Ishikawa (cell line): ENCODE results near the gene RBM5.

Source experiments
- CEBPB ChIP-seq: IDR thresholded peaks from 2 replicates; pipeline ENCODE4 v1.6.1; 2012
- EGR1 ChIP-seq: IDR thresholded peaks from 2 replicates; pipeline ENCODE4 v1.6.1; 2012
- EP300 ChIP-seq: IDR thresholded peaks from 2 replicates; pipeline ENCODE4 v1.6.1; 2012; ENCODE audit warnings: borderline replicate concordance
- FOXM1 ChIP-seq: IDR thresholded peaks from 2 replicates; pipeline ENCODE4 v1.6.1; 2012; ENCODE audit warnings: low read depth, borderline replicate concordance
- NFIC ChIP-seq: IDR thresholded peaks from 2 replicates; pipeline ENCODE4 v1.6.1; 2012
- RAD21 ChIP-seq: IDR thresholded peaks from 2 replicates; pipeline ENCODE4 v1.6.1; 2012; ENCODE audit warnings: low read depth
- TAF1 ChIP-seq: IDR thresholded peaks from 2 replicates; pipeline ENCODE4 v1.6.1; 2012; ENCODE audit warnings: low read depth, mild to moderate bottlenecking
- TCF12 ChIP-seq: IDR thresholded peaks from 2 replicates; pipeline ENCODE4 v1.6.1; 2012; ENCODE audit warnings: low read depth
- TEAD4 ChIP-seq: IDR thresholded peaks from 2 replicates; pipeline ENCODE4 v1.6.1; 2012
- YY1 ChIP-seq: IDR thresholded peaks from 2 replicates; pipeline ENCODE4 v1.6.1; 2012; ENCODE audit warnings: low read depth
- ZBTB7A ChIP-seq: IDR thresholded peaks from 2 replicates; pipeline ENCODE4 v1.6.1; 2012; ENCODE audit warnings: low read depth
- TF ChIP-seq, protein P1 (sequence below): IDR thresholded peaks from 2 replicates; pipeline ENCODE4 v1.6.1; 2012; ENCODE audit warnings: low read depth, mild to moderate bottlenecking
- TF ChIP-seq, protein P2 (sequence below): IDR thresholded peaks from 2 replicates; pipeline ENCODE4 v1.6.1; 2012
- TF ChIP-seq, protein P3 (sequence below): IDR thresholded peaks from 2 replicates; pipeline ENCODE4 v1.6.1; 2012

DNA sequence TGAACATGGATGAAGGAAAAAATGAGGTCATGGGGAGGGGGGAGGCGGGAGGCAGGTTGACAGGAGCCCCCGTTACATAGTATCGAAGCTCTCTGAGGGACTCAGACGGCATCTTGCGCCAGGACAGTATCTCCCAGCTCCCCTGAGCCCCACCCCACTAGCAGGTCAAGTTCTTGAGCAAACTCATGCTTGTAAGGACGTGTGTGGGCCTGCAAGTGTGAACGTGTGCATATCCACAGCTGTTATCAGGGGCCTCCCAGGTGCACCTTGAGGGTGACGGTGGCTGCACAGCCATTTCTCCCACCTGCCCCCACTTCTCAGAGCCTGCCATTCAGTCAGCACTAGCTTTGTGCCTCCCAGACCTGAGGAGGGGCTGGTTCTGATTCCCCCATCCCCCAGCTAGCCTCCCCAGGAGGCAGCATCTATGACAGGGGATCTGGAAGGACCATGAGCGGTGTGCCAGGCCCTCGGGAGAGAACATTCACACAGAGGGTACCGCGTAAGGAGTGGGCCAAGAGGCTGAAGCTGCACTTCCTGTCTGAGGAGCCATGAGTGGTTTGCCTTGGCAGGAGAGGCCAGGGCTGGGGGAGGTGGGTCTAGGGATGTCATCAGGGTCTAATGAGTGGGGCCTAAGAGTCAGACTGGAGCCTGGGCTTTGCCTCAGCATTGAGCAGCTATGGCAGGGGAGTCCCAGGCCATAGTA lies 69.3 kb downstream of the RBM5 start:
- no peak for TF ChIP-seq CEBPB
- TF ChIP-seq, protein P1, sequence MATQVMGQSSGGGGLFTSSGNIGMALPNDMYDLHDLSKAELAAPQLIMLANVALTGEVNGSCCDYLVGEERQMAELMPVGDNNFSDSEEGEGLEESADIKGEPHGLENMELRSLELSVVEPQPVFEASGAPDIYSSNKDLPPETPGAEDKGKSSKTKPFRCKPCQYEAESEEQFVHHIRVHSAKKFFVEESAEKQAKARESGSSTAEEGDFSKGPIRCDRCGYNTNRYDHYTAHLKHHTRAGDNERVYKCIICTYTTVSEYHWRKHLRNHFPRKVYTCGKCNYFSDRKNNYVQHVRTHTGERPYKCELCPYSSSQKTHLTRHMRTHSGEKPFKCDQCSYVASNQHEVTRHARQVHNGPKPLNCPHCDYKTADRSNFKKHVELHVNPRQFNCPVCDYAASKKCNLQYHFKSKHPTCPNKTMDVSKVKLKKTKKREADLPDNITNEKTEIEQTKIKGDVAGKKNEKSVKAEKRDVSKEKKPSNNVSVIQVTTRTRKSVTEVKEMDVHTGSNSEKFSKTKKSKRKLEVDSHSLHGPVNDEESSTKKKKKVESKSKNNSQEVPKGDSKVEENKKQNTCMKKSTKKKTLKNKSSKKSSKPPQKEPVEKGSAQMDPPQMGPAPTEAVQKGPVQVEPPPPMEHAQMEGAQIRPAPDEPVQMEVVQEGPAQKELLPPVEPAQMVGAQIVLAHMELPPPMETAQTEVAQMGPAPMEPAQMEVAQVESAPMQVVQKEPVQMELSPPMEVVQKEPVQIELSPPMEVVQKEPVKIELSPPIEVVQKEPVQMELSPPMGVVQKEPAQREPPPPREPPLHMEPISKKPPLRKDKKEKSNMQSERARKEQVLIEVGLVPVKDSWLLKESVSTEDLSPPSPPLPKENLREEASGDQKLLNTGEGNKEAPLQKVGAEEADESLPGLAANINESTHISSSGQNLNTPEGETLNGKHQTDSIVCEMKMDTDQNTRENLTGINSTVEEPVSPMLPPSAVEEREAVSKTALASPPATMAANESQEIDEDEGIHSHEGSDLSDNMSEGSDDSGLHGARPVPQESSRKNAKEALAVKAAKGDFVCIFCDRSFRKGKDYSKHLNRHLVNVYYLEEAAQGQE = no peak
- TF ChIP-seq TAF1 = no peak
- no peak for TF ChIP-seq FOXM1
- TF ChIP-seq, protein P2, sequence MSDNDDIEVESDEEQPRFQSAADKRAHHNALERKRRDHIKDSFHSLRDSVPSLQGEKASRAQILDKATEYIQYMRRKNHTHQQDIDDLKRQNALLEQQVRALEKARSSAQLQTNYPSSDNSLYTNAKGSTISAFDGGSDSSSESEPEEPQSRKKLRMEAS = no peak
- no peak for TF ChIP-seq EP300
- TF ChIP-seq, protein P3, sequence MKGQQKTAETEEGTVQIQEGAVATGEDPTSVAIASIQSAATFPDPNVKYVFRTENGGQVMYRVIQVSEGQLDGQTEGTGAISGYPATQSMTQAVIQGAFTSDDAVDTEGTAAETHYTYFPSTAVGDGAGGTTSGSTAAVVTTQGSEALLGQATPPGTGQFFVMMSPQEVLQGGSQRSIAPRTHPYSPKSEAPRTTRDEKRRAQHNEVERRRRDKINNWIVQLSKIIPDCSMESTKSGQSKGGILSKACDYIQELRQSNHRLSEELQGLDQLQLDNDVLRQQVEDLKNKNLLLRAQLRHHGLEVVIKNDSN = no peak
- TF ChIP-seq YY1 = no peak
- TF ChIP-seq RAD21 = no peak
- TF ChIP-seq NFIC = no peak
- TF ChIP-seq EGR1 = no peak
- no peak for TF ChIP-seq TEAD4
- no peak; the same call in 1 of the 2 replicates for TF ChIP-seq ZBTB7A
- TF ChIP-seq TCF12 = no peak
